WTC11 (cell line): ENCODE measurements around the gene SNX14.

Source experiments
- CBFB ChIP-seq: sonication (generic); formaldehyde crosslinking; IDR thresholded peaks from 2 replicates; pipeline ENCODE4 v1.8.1; 2022; ENCODE audit warnings: mild to moderate bottlenecking, low read depth, missing genetic modification reagents
- ESRRA ChIP-seq: sonication (generic); formaldehyde crosslinking; IDR thresholded peaks from 2 replicates; pipeline ENCODE4 v1.8.1; 2022; ENCODE audit warnings: mild to moderate bottlenecking, missing genetic modification reagents, borderline replicate concordance
- JUN ChIP-seq: sonication (generic); formaldehyde crosslinking; IDR thresholded peaks from 2 replicates; pipeline ENCODE4 v1.8.0; 2023; ENCODE audit warnings: mild to moderate bottlenecking, missing genetic modification reagents
- KAT7 ChIP-seq: sonication (generic); formaldehyde crosslinking; IDR thresholded peaks from 2 replicates; pipeline ENCODE4 v1.8.1; 2023; ENCODE audit warnings: missing genetic modification reagents, mild to moderate bottlenecking, borderline replicate concordance
- STAT6 ChIP-seq: sonication (generic); formaldehyde crosslinking; conservative IDR thresholded peaks from 2 replicates; pipeline ENCODE4 v1.8.1; 2023; ENCODE audit warnings: mild to moderate bottlenecking, low read depth, missing genetic modification reagents, moderate library complexity
- USF2 ChIP-seq: sonication (generic); formaldehyde crosslinking; IDR thresholded peaks from 2 replicates; pipeline ENCODE4 v1.8.1; 2023; ENCODE audit warnings: mild to moderate bottlenecking, missing genetic modification reagents, moderate library complexity
- ZBTB21 ChIP-seq: sonication (generic); formaldehyde crosslinking; IDR thresholded peaks from 2 replicates; pipeline ENCODE4 v1.8.1; 2023; ENCODE audit warnings: mild to moderate bottlenecking, missing genetic modification reagents, borderline replicate concordance
- ZBTB43 ChIP-seq: sonication (generic); formaldehyde crosslinking; IDR thresholded peaks from 2 replicates; pipeline ENCODE4 v1.8.1; 2023; ENCODE audit warnings: mild to moderate bottlenecking, missing genetic modification reagents
- ZNF121 ChIP-seq: sonication (generic); formaldehyde crosslinking; IDR thresholded peaks from 2 replicates; pipeline ENCODE4 v1.8.0; 2023; ENCODE audit warnings: missing genetic modification reagents
- ZSCAN18 ChIP-seq: fragments of 250-450 bp; sonication (Bioruptor Pico); IDR thresholded peaks from 2 replicates; pipeline ENCODE4 v2.1.2; 2022; ENCODE audit warnings: mild to moderate bottlenecking, moderate library complexity
- TF ChIP-seq, protein P1 (sequence below): fragments of 200-600 bp; IDR thresholded peaks from 2 replicates; pipeline ENCODE4 v1.8.0; 2022; ENCODE audit warnings: antibody characterized with exemption
- TF ChIP-seq, protein P2 (sequence below): sonication (generic); formaldehyde crosslinking; IDR thresholded peaks from 2 replicates; pipeline ENCODE4 v1.8.1; 2022; ENCODE audit warnings: low read depth, missing genetic modification reagents, borderline replicate concordance
- TF ChIP-seq, protein P3 (sequence below): sonication (generic); formaldehyde crosslinking; IDR thresholded peaks from 2 replicates; pipeline ENCODE4 v1.8.0; 2022; ENCODE audit warnings: mild to moderate bottlenecking, missing genetic modification reagents

DNA sequence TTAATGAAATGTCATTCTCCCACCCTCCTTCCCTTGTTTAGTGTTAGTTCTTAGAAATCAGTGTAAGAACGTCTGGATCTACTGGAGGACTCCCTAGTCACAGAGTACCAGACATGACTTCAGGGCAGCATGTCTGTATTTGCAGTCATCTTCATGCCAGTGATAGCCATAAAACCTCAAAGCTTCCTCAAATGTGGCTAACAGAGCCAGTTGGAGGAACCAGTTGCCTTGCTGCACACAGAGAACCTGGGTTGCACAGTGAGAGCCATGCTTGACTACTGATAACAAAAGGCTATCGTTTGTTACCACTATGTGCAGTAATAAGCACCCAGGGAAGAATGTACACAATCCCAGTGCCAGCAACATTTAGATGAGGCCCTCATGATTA lies 123.6 kb downstream of the SNX14 start:
- TF ChIP-seq, protein P1, sequence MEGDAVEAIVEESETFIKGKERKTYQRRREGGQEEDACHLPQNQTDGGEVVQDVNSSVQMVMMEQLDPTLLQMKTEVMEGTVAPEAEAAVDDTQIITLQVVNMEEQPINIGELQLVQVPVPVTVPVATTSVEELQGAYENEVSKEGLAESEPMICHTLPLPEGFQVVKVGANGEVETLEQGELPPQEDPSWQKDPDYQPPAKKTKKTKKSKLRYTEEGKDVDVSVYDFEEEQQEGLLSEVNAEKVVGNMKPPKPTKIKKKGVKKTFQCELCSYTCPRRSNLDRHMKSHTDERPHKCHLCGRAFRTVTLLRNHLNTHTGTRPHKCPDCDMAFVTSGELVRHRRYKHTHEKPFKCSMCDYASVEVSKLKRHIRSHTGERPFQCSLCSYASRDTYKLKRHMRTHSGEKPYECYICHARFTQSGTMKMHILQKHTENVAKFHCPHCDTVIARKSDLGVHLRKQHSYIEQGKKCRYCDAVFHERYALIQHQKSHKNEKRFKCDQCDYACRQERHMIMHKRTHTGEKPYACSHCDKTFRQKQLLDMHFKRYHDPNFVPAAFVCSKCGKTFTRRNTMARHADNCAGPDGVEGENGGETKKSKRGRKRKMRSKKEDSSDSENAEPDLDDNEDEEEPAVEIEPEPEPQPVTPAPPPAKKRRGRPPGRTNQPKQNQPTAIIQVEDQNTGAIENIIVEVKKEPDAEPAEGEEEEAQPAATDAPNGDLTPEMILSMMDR: no peak
- TF ChIP-seq ZBTB43 (CRISPR knock-in tag) (no peak), KAT7 (CRISPR knock-in tag) (no peak), CBFB (CRISPR knock-in tag) (no peak), ZBTB21 (CRISPR knock-in tag) (no peak), JUN (CRISPR knock-in tag) (no peak), ESRRA (CRISPR knock-in tag) (no peak), STAT6 (CRISPR knock-in tag) (no peak), ZSCAN18 (CRISPR knock-in tag) (no peak), USF2 (CRISPR knock-in tag) (no peak), ZNF121 (CRISPR knock-in tag) (no peak)
- TF ChIP-seq, protein P2, sequence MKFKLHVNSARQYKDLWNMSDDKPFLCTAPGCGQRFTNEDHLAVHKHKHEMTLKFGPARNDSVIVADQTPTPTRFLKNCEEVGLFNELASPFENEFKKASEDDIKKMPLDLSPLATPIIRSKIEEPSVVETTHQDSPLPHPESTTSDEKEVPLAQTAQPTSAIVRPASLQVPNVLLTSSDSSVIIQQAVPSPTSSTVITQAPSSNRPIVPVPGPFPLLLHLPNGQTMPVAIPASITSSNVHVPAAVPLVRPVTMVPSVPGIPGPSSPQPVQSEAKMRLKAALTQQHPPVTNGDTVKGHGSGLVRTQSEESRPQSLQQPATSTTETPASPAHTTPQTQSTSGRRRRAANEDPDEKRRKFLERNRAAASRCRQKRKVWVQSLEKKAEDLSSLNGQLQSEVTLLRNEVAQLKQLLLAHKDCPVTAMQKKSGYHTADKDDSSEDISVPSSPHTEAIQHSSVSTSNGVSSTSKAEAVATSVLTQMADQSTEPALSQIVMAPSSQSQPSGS (CRISPR knock-in tag): no peak
- TF ChIP-seq, protein P3, sequence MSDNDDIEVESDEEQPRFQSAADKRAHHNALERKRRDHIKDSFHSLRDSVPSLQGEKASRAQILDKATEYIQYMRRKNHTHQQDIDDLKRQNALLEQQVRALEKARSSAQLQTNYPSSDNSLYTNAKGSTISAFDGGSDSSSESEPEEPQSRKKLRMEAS (CRISPR knock-in tag): no peak
